HG03558 (cell line): ENCODE measurements around the gene PPIC.
"Not testable (repeated sequence)": the region's sequence is repeated elsewhere in the genome, so short reads cannot be mapped to it uniquely, and the experiment has no call there.

ENCODE experiments used
- ATAC-seq: cut with Tn5 transposase; IDR thresholded peaks from one replicate; pipeline ENCODE4 v1.9.1; 2021; ENCODE audit warnings: moderate number of reproducible peaks; ENCODE audit not compliant: unreplicated experiment; ENCODE audit errors: extremely low read depth

Gene PPIC

GRCh38 chr5:123014689-123015088, 21.8 kb downstream of the PPIC start:
- ATAC-seq: no peak

GRCh38 chr5:123012321-123012720, 24.2 kb downstream of the PPIC start:
- ATAC-seq: no peak

GRCh38 chr5:123007754-123008153, 28.8 kb downstream of the PPIC start:
- no peak for ATAC-seq

- ATAC-seq: no peak
These were observed 29.3 kb downstream of the PPIC start for GRCh38 chr5:123007182-123007581.

- no peak for ATAC-seq
These were observed 34.7 kb downstream of the PPIC start for GRCh38 chr5:123001808-123002207.

GRCh38 chr5:123000731-123001130, 35.8 kb downstream of the PPIC start:
- ATAC-seq: no peak

- ATAC-seq: peak; percentile 88
These were observed 36.5 kb downstream of the PPIC start for GRCh38 chr5:122999947-123000563.

GRCh38 chr5:122997294-122997693, 39.2 kb downstream of the PPIC start:
- ATAC-seq: no peak

GRCh38 chr5:122996091-122996490, 40.4 kb downstream of the PPIC start:
- ATAC-seq: no peak

- peak; percentile 92 for ATAC-seq
These were observed 50.4 kb downstream of the PPIC start for GRCh38 chr5:122985954-122986721.

GRCh38 chr5:122985006-122985700, 51.4 kb downstream of the PPIC start:
- no peak for ATAC-seq

- ATAC-seq: no peak
These were observed 52.1 kb downstream of the PPIC start for GRCh38 chr5:122984425-122984824.

- no peak for ATAC-seq
These were observed 54.1 kb downstream of the PPIC start for GRCh38 chr5:122982376-122982775.

- ATAC-seq: no peak
These were observed 54.7 kb downstream of the PPIC start for GRCh38 chr5:122981846-122982245.

GRCh38 chr5:122978644-122979297, 57.8 kb downstream of the PPIC start:
- no peak for ATAC-seq

GRCh38 chr5:122978068-122978467, 58.5 kb downstream of the PPIC start:
- ATAC-seq: no peak

- ATAC-seq: no peak
These were observed 59.2 kb downstream of the PPIC start for GRCh38 chr5:122977319-122977718.

GRCh38 chr5:122974251-122974650, 62.3 kb downstream of the PPIC start:
- not testable (repeated sequence) for ATAC-seq

GRCh38 chr5:122973759-122974158, 62.8 kb downstream of the PPIC start:
- ATAC-seq: not testable (repeated sequence)
